SK-N-MC (cell line): Measurements from ENCODE around the gene PTPN7.

Source experiments
- EZH2 ChIP-seq: fragments of 200-600 bp; sonication (generic); IDR thresholded peaks from one replicate; pipeline ENCODE4 v1.6.1; 2017; ENCODE audit warnings: antibody characterized with exemption
- POLR2AphosphoS5 ChIP-seq: IDR thresholded peaks from 2 replicates; pipeline ENCODE4 v1.6.1; 2012; ENCODE audit warnings: mild to moderate bottlenecking, low read depth, low read length, borderline replicate concordance

DNA sequence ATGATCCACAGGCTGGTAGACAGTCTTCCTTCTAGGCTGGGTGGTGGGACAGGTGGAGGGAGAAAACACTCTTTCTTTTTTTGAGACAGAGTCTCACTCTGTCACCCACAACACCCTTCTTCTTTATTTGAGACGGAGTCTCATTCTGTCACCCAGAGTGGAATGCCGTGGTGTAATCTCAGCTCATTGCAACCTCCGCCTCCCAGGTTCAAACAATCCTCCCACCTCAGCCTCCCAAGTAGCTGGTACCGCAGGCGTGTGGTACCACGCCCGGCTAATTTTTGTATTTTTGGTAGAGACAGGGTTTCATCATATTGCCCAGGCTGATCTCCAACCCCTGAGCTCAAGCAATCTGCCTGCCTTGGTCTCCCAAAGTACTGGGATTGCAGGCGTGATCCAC lies 34.8 kb downstream of the PTPN7 start:
- TF ChIP-seq POLR2AphosphoS5 (no peak), EZH2 (no peak)
